ENCODE measurements around the gene HSPBP1.
A peak's percentile ranks its signal among the peaks of the same experiment; 100 is the strongest.

HSPBP1 gene

DNA sequence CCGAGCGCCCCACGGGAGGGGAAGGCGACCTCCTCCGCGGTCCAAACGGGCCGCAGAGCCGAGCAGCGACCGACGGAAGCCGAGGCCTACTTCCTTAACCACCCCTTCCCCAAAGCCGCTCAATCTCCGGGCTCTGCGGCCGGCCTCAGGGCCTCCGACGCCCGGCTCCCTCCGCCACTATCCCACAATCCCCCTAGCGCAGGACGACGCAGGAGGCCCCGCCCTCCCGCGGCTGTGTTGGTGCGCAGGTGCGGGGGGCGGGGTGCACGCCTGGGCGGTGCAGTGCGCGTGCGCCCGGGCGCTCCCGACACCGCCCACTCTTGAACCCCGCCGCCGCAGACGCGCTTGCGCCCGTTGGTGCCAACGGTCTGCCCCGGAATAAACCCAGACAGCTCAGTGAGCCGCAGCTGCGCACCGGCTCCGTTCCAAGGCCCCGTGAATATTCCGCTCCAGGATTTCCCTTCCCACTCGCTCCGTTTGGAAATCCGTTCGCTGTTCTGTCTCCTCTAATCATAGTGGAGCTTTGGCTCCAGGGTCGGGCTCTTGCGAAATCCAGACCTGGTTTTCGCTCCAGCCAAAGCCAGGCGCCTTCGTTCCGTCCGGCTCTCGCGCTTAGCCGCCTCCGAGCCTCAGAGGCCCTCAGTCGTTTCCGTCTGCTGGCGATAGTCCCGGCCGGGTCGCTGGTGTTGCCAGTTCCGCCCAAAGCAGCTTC is 20.9 kb downstream of the HSPBP1 start, which contains the start of gene PPP6R1:
Gene PPP6R1, minus strand, starts transcription at position 190 of the 712 bp plus-strand sequence. CDS start 11,914 bp downstream, outside the sequence.
- Mint-ChIP-seq H3K4me3 (peak within 1 kb of the TSS; percentile 93), H3K9me3 (peaks cover 7% of the 10 kb centered on the region), H3K27me3 (no peaks in the 10 kb centered on the region), H3K36me3 (ENCODE audit: low read depth) (peaks cover 48% of the 10 kb centered on the region), H3K4me1 (ENCODE audit: low read depth) (peaks cover 47% of the 10 kb centered on the region), H3K27ac (peak within 1 kb of the TSS; percentile 91)
- intact Hi-C loops (cut with micrococcal nuclease) = loop anchor here (1.0 kb wide), 2 partner anchors 21 to 43 kb away; partner anchors contain the start of gene HSPBP1

DNA sequence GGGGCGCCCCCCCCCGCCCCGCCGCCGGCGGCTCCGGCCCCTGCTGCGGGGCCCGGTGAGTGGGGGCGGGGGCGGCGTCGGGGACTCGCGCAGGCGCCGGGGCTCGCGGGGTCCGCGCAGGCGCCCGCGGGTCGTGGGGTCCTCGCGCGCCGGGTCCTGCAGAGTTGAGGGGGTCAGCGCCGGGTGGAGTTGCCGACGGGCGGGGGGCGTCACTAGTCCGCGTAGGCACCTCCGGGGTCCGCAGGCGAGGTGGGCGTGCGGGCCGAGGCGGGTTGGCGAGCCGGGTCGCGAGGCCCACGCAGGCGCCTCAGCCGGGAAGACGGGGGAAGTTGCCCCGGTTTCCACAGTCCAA is 21.5 kb downstream of the HSPBP1 start:
- peaks cover 52% of the 10 kb centered on the region for H3K4me1 Mint-ChIP-seq (ENCODE audit: low read depth)
- peaks cover 48% of the 10 kb centered on the region for H3K36me3 Mint-ChIP-seq (ENCODE audit: low read depth)
- peak overlapping the region; percentile 91 for H3K27ac Mint-ChIP-seq
- intact Hi-C loops (cut with micrococcal nuclease) = no loop called here
- H3K9me3 Mint-ChIP-seq = peaks cover 7% of the 10 kb centered on the region
- peak overlapping the region; percentile 77 for H3K4me3 Mint-ChIP-seq
- H3K27me3 Mint-ChIP-seq = no peaks in the 10 kb centered on the region

DNA sequence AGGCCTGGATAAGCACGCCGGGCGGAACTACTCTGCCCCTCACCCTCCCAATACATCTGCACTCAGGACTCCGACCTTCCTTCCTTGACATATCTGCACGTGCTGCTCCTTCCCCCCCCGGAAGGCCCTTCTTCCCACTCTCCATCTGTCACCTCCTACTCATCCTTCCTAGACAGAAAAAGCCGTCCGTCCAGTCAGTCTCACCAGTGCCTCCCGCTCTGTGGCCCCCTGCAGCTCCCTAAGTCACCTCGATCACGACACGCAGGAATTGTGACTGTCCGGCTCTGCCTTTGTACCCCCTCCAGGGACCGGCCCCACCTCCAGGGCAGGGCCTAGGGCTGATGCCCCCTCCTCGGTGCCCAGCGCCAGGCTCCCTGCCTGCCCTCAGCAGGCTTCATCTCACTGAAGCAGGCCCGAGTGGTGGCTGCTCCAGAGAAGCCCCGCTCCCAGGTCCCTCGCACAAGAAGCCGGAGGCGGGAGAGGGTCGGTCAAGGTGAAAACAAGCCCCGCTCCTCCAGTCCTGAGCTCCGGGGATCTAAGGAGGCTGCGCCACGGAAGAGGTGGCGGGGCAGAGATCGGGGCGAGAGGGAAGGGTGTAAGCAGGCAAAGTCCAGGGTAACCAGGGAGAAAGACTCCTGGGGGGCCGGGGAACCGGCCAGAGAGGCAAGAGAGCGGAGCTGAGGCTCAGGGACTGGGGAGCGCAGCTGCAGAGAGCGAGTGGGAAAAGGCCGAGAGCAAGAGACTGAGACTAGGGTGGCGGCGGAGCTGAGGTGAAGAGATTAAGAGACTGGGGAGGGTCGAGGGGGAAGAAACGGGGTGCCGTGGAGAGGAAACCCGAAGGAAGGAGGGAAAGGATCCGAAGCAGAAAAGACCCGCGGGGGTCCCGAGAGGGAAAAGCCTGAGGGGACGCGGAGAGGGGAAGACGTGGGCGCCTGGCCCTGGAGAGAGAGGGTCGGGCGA is 22.2 kb downstream of the HSPBP1 start:
- Mint-ChIP-seq H3K36me3 (ENCODE audit: low read depth) (peaks cover 46% of the 10 kb centered on the region), H3K9me3 (peaks cover 7% of the 10 kb centered on the region), H3K4me3 (peak overlapping the region; percentile 93), H3K27ac (peak overlapping the region; percentile 91), H3K27me3 (no peaks in the 10 kb centered on the region), H3K4me1 (ENCODE audit: low read depth) (peaks cover 59% of the 10 kb centered on the region)
- intact Hi-C loops (cut with micrococcal nuclease) = no loop called here

DNA sequence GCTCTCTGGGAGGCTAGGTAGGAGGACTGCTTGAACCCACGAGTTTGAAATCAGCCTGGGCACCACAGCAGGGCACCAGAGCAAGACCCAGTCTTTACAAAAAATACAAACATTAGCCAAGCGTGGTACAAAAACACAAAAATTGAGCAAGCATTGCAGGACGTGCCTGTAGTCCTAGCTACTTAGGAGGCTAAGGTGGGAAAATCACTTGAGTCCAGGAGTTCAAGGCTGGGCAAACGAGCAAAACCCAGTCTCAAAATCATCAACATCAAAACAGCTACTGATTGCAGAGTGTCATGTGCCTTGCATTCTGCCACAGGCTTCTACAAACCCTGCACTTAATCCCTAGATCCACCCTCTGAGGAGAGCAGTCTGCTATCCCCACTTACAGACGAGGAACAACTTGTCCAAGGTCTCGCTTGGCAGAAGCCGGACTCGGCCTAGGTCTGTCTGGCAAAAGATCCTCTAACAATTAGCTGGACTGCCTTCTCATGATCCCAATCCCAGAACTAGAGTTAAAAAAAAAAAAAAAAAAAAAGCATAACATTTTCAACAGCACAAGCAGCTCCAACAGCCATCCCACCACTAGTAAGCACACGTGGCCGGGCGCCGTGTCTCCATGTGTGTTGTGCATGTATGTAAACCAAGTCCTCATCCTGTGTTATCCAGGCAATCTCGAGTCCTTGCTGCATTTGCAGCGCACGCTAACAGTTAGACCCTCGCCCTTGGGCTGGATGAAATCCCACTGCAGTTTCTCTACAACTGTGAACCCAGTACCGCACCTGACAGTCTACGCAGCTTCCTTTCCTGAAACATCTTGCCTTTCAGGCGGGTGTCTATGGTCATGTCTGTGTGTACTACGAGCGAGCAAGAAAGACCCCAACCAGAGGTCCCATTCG is 23.1 kb downstream of the HSPBP1 start:
- intact Hi-C loops (cut with micrococcal nuclease) = no loop called here
- Mint-ChIP-seq H3K27ac (peak overlapping the region; percentile 91), H3K27me3 (no peaks in the 10 kb centered on the region), H3K4me1 (ENCODE audit: low read depth) (peaks cover 65% of the 10 kb centered on the region), H3K4me3 (peak overlapping the region; percentile 93), H3K9me3 (peaks cover 1% of the 10 kb centered on the region), H3K36me3 (ENCODE audit: low read depth) (peaks cover 40% of the 10 kb centered on the region)

DNA sequence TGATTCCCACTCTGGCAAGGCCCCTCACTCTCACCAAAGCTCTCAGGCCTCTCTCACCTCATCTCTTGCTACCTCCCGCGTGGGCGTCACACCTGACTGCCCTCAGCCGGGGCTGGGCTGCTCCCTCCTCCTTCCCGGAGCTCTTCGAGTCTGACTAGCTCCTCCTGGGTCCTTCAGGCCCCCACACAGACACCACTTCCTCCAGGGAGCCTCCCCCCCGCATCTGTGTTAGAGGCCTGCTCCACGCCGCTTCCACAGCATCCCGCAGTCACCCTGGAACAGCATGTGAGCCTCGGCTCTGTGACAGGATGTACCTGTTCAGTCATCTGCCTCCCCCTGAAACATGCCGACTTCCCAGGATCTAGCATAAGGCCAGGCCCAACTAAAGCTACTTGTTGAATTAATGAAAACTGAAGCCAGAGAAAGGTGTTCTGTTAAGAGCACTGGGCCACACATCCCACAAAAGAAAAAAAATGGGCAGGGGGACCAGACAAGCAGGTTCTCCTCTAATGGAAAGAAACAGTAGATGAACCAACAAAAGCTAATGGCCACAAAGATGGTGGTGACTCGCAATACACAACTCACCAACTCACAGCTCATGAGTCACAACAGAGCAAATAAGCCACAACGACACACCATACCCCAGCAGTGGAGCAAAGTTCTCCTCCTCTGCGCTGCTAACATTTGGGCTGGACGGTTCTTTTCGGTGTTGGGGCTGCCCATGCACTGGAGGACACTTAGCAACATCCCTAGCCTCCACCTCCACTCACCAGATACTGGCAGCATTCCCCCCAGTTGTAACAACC is 24.1 kb downstream of the HSPBP1 start:
- peaks cover 75% of the 10 kb centered on the region for H3K4me1 Mint-ChIP-seq (ENCODE audit: low read depth)
- H3K9me3 Mint-ChIP-seq = no peaks in the 10 kb centered on the region
- no peaks in the 10 kb centered on the region for H3K27me3 Mint-ChIP-seq
- H3K4me3 Mint-ChIP-seq = peak overlapping the region; percentile 93
- H3K27ac Mint-ChIP-seq = peak overlapping the region; percentile 91
- peaks cover 48% of the 10 kb centered on the region for H3K36me3 Mint-ChIP-seq (ENCODE audit: low read depth)
- intact Hi-C loops (cut with micrococcal nuclease) = no loop called here

DNA sequence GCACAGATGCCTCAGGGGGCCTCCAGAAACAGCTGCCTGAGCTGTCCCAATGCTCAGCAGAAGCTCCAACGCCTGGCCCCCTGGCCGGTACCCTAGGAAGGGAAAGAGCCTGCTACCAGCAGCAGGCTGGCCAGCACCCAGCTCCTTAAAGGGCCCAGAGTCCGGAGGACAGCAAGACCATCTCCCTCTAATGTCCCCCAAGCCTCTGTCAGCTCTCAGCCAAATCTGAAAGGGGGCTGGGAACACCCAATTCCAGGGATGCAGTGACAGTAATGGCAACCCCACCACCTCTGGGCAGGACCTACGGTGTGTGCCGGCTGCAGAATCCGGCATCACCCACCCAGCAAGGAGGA is 25.3 kb downstream of the HSPBP1 start:
- Mint-ChIP-seq H3K27ac (peak overlapping the region; percentile 91), H3K36me3 (ENCODE audit: low read depth) (peaks cover 60% of the 10 kb centered on the region)
- intact Hi-C loops (cut with micrococcal nuclease) = no loop called here

DNA sequence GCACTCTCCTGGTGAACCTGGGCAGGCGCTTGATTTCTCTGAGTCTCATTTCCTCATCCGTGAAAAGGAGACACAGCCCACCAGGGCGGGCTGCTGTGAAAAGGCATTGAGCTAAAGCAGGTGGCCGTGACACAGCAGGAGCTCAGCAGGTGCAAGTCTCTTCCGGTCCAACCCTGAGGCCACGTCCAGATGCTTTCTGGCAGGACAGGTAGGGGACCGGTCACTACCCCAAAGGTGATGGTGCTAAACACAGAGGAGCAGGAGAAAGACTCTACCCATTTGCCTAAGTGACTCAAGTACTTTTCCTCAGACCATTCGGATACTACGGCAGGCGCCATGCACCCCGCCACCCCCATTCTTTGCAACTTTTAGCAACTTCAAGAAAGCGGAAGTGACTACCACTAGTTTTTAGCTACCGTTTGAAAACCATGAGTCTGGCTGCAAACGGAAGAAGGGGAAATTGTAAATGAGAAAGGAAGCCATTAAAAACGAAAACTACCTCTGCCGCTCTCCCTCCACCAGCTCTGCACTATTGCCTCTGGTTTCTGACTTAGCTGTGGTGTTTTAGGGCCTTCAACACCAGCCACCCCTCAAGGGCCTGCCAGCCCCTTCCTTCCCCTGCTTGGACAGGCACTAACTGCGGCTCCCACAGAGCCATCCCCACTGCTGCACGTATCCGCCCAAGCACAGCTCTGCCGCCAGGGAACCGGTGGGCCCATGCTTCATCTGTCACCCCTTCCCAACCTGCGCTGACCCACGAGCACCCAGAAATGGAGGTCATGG is 25.9 kb downstream of the HSPBP1 start:
- Mint-ChIP-seq H3K9me3 (no peaks in the 10 kb centered on the region), H3K27me3 (no peaks in the 10 kb centered on the region), H3K36me3 (ENCODE audit: low read depth) (peaks cover 63% of the 10 kb centered on the region), H3K4me3 (peak overlapping the region; percentile 93), H3K27ac (peak overlapping the region; percentile 91), H3K4me1 (ENCODE audit: low read depth) (peaks cover 88% of the 10 kb centered on the region)
- intact Hi-C loops (cut with micrococcal nuclease) = no loop called here

More for the DNA sequence above, 25.3 kb downstream of the HSPBP1 start:
- Mint-ChIP-seq H3K9me3 (no peaks in the 10 kb centered on the region), H3K4me3 (peak overlapping the region; percentile 93), H3K27me3 (no peaks in the 10 kb centered on the region), H3K4me1 (ENCODE audit: low read depth) (peaks cover 85% of the 10 kb centered on the region)

DNA sequence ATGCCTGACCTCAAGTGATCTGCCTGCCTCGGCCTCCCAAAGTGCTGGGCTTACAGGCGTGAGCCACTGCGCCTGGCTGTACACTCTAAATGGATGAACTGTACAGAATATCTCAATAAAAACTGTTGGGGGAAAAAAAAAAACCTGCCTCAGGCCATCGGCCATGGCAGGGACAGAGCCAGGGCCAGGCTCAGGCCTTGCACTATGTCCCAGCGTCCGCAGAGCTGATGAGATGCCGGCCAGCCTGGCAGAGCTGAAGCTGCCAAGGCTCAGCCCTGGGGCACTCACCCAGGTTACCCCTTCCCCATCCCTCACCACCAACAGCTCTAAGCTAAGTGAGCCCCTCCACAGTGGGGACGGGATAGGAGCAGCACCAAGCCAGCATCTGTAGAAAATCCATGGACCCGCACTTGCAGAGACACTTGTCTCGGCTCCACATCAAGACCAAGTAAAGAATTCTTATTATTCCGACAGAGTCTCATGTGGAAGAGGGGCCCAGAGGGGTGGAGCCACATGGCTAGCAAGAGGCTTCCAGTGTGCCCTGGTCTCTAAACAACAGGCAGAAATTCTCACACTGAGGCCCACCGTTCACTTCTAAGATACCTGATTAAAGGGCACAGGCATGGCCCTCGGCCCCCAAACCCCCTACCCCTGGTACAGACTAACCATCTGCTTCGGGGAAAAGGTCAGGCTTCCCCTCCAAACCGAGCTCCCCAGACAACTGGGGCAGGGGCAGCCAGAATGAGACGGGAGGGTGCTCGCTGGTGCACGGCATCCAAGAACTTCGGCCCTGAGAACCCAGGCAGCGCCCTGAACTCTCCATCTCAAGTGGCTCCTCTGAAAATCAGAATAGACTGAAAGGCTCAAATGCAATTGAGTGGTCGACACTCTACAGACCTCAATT is 26.9 kb downstream of the HSPBP1 start:
- peaks cover 68% of the 10 kb centered on the region for H3K36me3 Mint-ChIP-seq (ENCODE audit: low read depth)
- H3K27me3 Mint-ChIP-seq = no peaks in the 10 kb centered on the region
- peaks cover 96% of the 10 kb centered on the region for H3K4me1 Mint-ChIP-seq (ENCODE audit: low read depth)
- H3K9me3 Mint-ChIP-seq = no peaks in the 10 kb centered on the region
- peak overlapping the region; percentile 93 for H3K4me3 Mint-ChIP-seq
- intact Hi-C loops (cut with micrococcal nuclease) = no loop called here
- H3K27ac Mint-ChIP-seq = peak overlapping the region; percentile 91

DNA sequence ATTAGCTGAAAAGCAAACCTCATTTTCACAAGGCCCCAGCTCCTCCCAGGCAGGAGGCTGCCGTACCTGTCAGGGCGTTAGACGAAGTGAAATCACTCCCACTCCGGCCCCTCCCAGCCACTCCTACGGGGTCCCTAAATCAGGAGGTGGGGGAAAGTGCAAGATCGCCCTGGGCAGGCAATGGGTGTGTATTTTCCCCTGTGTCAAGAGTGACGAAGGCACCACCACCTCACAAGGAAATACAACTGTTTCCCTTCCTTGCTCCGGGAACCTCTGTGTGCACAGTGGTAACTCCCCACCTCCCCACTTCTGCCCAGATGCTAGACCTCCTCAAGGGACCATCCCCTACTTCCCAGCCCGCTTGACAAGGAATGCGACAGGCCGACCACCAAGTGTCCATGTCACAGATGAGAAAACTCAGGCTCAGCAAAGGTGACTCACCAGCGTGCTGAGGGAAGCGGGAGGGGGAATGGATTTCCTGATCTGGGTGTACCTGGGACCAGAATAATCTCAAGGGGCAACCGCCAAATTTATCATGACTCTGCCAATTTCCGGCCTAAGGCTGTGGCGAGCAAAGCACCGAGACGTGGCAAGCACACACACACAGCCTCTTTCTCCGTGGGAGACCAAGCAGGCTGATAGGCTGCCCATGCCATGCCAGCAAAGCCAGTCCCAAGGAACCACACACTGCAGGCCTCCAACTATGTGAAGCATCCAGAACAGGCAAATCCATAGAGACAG is 28.4 kb downstream of the HSPBP1 start:
- intact Hi-C loops (cut with micrococcal nuclease) = no loop called here
- H3K9me3 Mint-ChIP-seq = no peaks in the 10 kb centered on the region
- H3K27ac Mint-ChIP-seq = peak overlapping the region; percentile 32
- H3K4me3 Mint-ChIP-seq = no peak overlapping the region
- peaks cover 93% of the 10 kb centered on the region for H3K4me1 Mint-ChIP-seq (ENCODE audit: low read depth)
- no peaks in the 10 kb centered on the region for H3K27me3 Mint-ChIP-seq
- peaks cover 66% of the 10 kb centered on the region for H3K36me3 Mint-ChIP-seq (ENCODE audit: low read depth)

DNA sequence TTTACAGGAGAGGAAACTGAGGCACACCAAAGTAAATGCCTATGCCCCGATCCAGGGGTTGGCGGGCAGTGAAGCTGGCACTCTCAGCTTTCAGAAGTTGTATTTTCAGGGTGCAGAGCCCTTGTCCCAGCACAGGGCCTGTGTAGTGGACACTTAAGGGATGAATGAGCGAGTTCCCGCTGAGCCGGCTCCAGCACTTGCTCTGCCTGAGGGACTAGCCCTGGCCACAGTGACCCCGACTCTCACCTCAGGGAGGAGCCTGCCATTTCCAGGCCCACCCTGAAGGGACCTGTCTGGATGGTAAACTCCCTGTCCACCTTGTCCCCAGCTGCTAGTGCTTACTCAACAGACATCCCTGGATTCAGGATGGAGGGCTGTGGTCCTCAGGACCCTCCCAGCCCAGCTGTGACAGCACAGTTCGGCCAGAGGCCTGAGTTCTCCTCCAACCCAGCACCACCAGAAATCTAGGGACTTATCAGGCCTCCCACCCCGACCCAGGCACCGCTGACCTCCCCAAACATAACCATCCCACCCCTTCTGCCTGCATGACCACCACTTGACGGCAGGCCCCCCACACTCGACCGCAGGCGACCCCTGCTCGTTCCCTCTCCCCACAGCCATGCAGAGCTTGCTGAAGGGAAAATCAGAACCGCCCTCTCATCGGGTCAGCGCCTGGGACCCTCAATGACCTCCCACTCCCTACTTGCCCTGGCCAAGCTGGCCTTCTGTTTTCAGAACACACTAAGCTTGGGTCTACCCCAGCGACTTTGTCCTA is 29.5 kb downstream of the HSPBP1 start:
- H3K4me3 Mint-ChIP-seq = no peak overlapping the region

More for the DNA sequence above, 29.5 kb downstream of the HSPBP1 start:
- Mint-ChIP-seq H3K27me3 (no peaks in the 10 kb centered on the region), H3K27ac (peak overlapping the region; percentile 32), H3K9me3 (no peaks in the 10 kb centered on the region), H3K4me1 (ENCODE audit: low read depth) (peaks cover 90% of the 10 kb centered on the region), H3K36me3 (ENCODE audit: low read depth) (peaks cover 66% of the 10 kb centered on the region)
- intact Hi-C loops (cut with micrococcal nuclease) = no loop called here
